ENCODE data around the gene PIK3AP1.
"Not testable (repeated sequence)": the region's sequence is repeated elsewhere in the genome, so short reads cannot be mapped to it uniquely, and the experiment has no call there.

PIK3AP1 gene

GRCh38 chr10:96693431-96693830 lies 26.9 kb downstream of the PIK3AP1 start:
- Mint-ChIP-seq H3K4me1 (peaks cover 27% of the 10 kb centered on the region), H3K27ac (no peak overlapping the region), H3K4me3 (no peak overlapping the region), H3K27me3 (no peaks in the 10 kb centered on the region), H3K36me3 (no peaks in the 10 kb centered on the region), H3K9me3 (no peaks in the 10 kb centered on the region)

- H3K4me3 Mint-ChIP-seq = no peak overlapping the region
- H3K27me3 Mint-ChIP-seq = no peaks in the 10 kb centered on the region
- H3K27ac Mint-ChIP-seq = no peak overlapping the region
- H3K36me3 Mint-ChIP-seq = no peaks in the 10 kb centered on the region
- H3K4me1 Mint-ChIP-seq = peaks cover 31% of the 10 kb centered on the region
- no peaks in the 10 kb centered on the region for H3K9me3 Mint-ChIP-seq
Measured at GRCh38 chr10:96692427-96692826, 27.9 kb downstream of the PIK3AP1 start.

GRCh38 chr10:96691761-96692160 lies 28.6 kb downstream of the PIK3AP1 start:
- Mint-ChIP-seq H3K36me3 (no peaks in the 10 kb centered on the region), H3K4me3 (no peak overlapping the region), H3K27me3 (no peaks in the 10 kb centered on the region), H3K27ac (no peak overlapping the region), H3K9me3 (no peaks in the 10 kb centered on the region), H3K4me1 (peaks cover 33% of the 10 kb centered on the region)

GRCh38 chr10:96690755-96691730 lies 29.3 kb downstream of the PIK3AP1 start:
- H3K27ac Mint-ChIP-seq = no peak overlapping the region

GRCh38 chr10:96688789-96689188 lies 31.5 kb downstream of the PIK3AP1 start:
- Mint-ChIP-seq H3K27me3 (no peaks in the 10 kb centered on the region), H3K27ac (no peak overlapping the region), H3K4me3 (no peak overlapping the region), H3K36me3 (no peaks in the 10 kb centered on the region), H3K4me1 (peaks cover 11% of the 10 kb centered on the region), H3K9me3 (no peaks in the 10 kb centered on the region)

More at GRCh38 chr10:96690755-96691730, 29.3 kb downstream of the PIK3AP1 start:
- H3K27me3 Mint-ChIP-seq = no peaks in the 10 kb centered on the region
- peaks cover 27% of the 10 kb centered on the region for H3K4me1 Mint-ChIP-seq
- no peaks in the 10 kb centered on the region for H3K36me3 Mint-ChIP-seq
- H3K9me3 Mint-ChIP-seq = no peaks in the 10 kb centered on the region
- H3K4me3 Mint-ChIP-seq = no peak overlapping the region

- Mint-ChIP-seq H3K4me1 (peaks cover 6% of the 10 kb centered on the region), H3K27ac (no peak overlapping the region), H3K27me3 (no peaks in the 10 kb centered on the region), H3K4me3 (no peak overlapping the region), H3K9me3 (no peaks in the 10 kb centered on the region), H3K36me3 (no peaks in the 10 kb centered on the region)
Measured at GRCh38 chr10:96687317-96688012, 32.8 kb downstream of the PIK3AP1 start.

- H3K9me3 Mint-ChIP-seq = no peaks in the 10 kb centered on the region
Measured at GRCh38 chr10:96686514-96686913, 33.8 kb downstream of the PIK3AP1 start.

GRCh38 chr10:96685306-96685705 lies 35.0 kb downstream of the PIK3AP1 start:
- H3K27me3 Mint-ChIP-seq = no peaks in the 10 kb centered on the region
- H3K27ac Mint-ChIP-seq = no peak overlapping the region
- H3K4me3 Mint-ChIP-seq = no peak overlapping the region
- H3K4me1 Mint-ChIP-seq = peaks cover 6% of the 10 kb centered on the region
- peaks cover 2% of the 10 kb centered on the region for H3K36me3 Mint-ChIP-seq
- H3K9me3 Mint-ChIP-seq = peaks cover 6% of the 10 kb centered on the region

More at GRCh38 chr10:96686514-96686913, 33.8 kb downstream of the PIK3AP1 start:
- no peaks in the 10 kb centered on the region for H3K36me3 Mint-ChIP-seq
- H3K27ac Mint-ChIP-seq = no peak overlapping the region
- peaks cover 6% of the 10 kb centered on the region for H3K4me1 Mint-ChIP-seq
- H3K4me3 Mint-ChIP-seq = no peak overlapping the region
- no peaks in the 10 kb centered on the region for H3K27me3 Mint-ChIP-seq

GRCh38 chr10:96684826-96685225 lies 35.5 kb downstream of the PIK3AP1 start:
- no peak overlapping the region for H3K4me3 Mint-ChIP-seq
- no peaks in the 10 kb centered on the region for H3K27me3 Mint-ChIP-seq
- peaks cover 2% of the 10 kb centered on the region for H3K36me3 Mint-ChIP-seq
- peaks cover 6% of the 10 kb centered on the region for H3K9me3 Mint-ChIP-seq
- H3K4me1 Mint-ChIP-seq = peaks cover 6% of the 10 kb centered on the region
- H3K27ac Mint-ChIP-seq = no peak overlapping the region

GRCh38 chr10:96683710-96684109 lies 36.6 kb downstream of the PIK3AP1 start:
- Mint-ChIP-seq H3K4me3 (no peak overlapping the region), H3K4me1 (peaks cover 6% of the 10 kb centered on the region), H3K9me3 (peaks cover 6% of the 10 kb centered on the region), H3K27ac (no peak overlapping the region), H3K36me3 (peaks cover 2% of the 10 kb centered on the region), H3K27me3 (no peaks in the 10 kb centered on the region)

- peaks cover 6% of the 10 kb centered on the region for H3K4me1 Mint-ChIP-seq
- no peak overlapping the region for H3K4me3 Mint-ChIP-seq
- H3K27me3 Mint-ChIP-seq = no peaks in the 10 kb centered on the region
- H3K36me3 Mint-ChIP-seq = peaks cover 2% of the 10 kb centered on the region
- peaks cover 6% of the 10 kb centered on the region for H3K9me3 Mint-ChIP-seq
- no peak overlapping the region for H3K27ac Mint-ChIP-seq
Measured at GRCh38 chr10:96683065-96683464, 37.2 kb downstream of the PIK3AP1 start.

- Mint-ChIP-seq H3K4me1 (no peaks in the 10 kb centered on the region), H3K27me3 (no peaks in the 10 kb centered on the region), H3K36me3 (peaks cover 4% of the 10 kb centered on the region), H3K4me3 (no peak overlapping the region), H3K9me3 (peaks cover 6% of the 10 kb centered on the region), H3K27ac (no peak overlapping the region)
Measured at GRCh38 chr10:96681524-96681923, 38.8 kb downstream of the PIK3AP1 start.

GRCh38 chr10:96680463-96680862 lies 39.9 kb downstream of the PIK3AP1 start:
- not testable (repeated sequence) for H3K27ac Mint-ChIP-seq, H3K4me1 Mint-ChIP-seq, H3K4me3 Mint-ChIP-seq, H3K36me3 Mint-ChIP-seq, H3K27me3 Mint-ChIP-seq, H3K9me3 Mint-ChIP-seq

- H3K4me3 Mint-ChIP-seq = no peak overlapping the region
Measured at GRCh38 chr10:96678725-96679124, 41.6 kb downstream of the PIK3AP1 start.

GRCh38 chr10:96676272-96677112 lies 43.8 kb downstream of the PIK3AP1 start:
- no peak overlapping the region for H3K27ac Mint-ChIP-seq
- H3K27me3 Mint-ChIP-seq = no peaks in the 10 kb centered on the region
- H3K4me3 Mint-ChIP-seq = no peak overlapping the region
- H3K36me3 Mint-ChIP-seq = peaks cover 4% of the 10 kb centered on the region
- peaks cover 14% of the 10 kb centered on the region for H3K4me1 Mint-ChIP-seq
- peaks cover 6% of the 10 kb centered on the region for H3K9me3 Mint-ChIP-seq

More at GRCh38 chr10:96678725-96679124, 41.6 kb downstream of the PIK3AP1 start:
- Mint-ChIP-seq H3K27ac (no peak overlapping the region), H3K36me3 (peaks cover 4% of the 10 kb centered on the region), H3K4me1 (peaks cover 2% of the 10 kb centered on the region), H3K27me3 (no peaks in the 10 kb centered on the region), H3K9me3 (peaks cover 6% of the 10 kb centered on the region)
